Gastrocnemius medialis (tissue), 4 donors: ENCODE results near the gene INTS11.

Source experiments
- CTCF ChIP-seq, 5 experiments: fragments of 450-650 bp in 3 of 5; fragments of 200-600 bp in 2 of 5; sonication (generic) in 2 of 5; IDR thresholded peaks in 4 of 5; conservative IDR thresholded peaks in 1 of 5; 1 replicate in 4 of 5; 2 replicates in 1 of 5; pipeline ENCODE4 v1.5.1; 2016 to 2019; ENCODE audit warnings: antibody characterized with exemption in 5 of 5, mild to moderate bottlenecking in 3 of 5, moderate library complexity in 3 of 5
- POLR2A ChIP-seq, 2 donors: fragments of 450-650 bp; IDR thresholded peaks; one replicate each; pipeline ENCODE4 v1.6.1; 2017; ENCODE audit warnings: antibody characterized with exemption in 2 of 2, mild to moderate bottlenecking in 2 of 2, moderate library complexity in 2 of 2

- TF ChIP-seq CTCF (IDR thresholded peaks at IDR 0.05 in 4 of 5, conservative IDR thresholded peaks at IDR 0.05 in 1 of 5) (no peak), POLR2A (IDR thresholded peaks at IDR 0.05) (no peak)
Measured at GRCh38 chr1:1270813-1271212, 53.6 kb downstream of the INTS11 start.
